M059J (cell line): ENCODE measurements around the gene CMSS1. TPM values are rescaled to one million over a fixed set of nuclear protein-coding genes. Genes with fewer than 3 reads are reported as not detected.
"Not testable (repeated sequence)": the region's sequence is repeated elsewhere in the genome, so short reads cannot be mapped to it uniquely, and the experiment has no call there.

Experiments used
- DNase-seq: peaks from one replicate; pipeline ENCODE4 v3.0.0-alpha.2; 2012; ENCODE audit warnings: low read depth
- total RNA-seq: library from RNA; depleted of rRNA; stranded (reverse); fragments of >200 nt; shearing (Covaris generic); gene quantifications from 2 replicates; pipeline ENCODE4 v1.2.3, GENCODE V29; 2014

Gene CMSS1
- total RNA-seq, 1 experiment from 2014 or later = 49.9 TPM

- DNase-seq = no peak
Measured at GRCh38 chr3:99817047-99817436, 620 bp upstream of the CMSS1 start.

- DNase-seq = no peak
Measured at GRCh38 chr3:99818818-99819217, 1.2 kb downstream of the CMSS1 start.

- no peak for DNase-seq
Measured at GRCh38 chr3:99823723-99824711, 6.4 kb downstream of the CMSS1 start.

GRCh38 chr3:99825004-99825640 is 7.5 kb downstream of the CMSS1 start:
- peak; percentile 80 for DNase-seq

GRCh38 chr3:99829844-99830243 is 12.2 kb downstream of the CMSS1 start:
- no peak for DNase-seq

- DNase-seq = no peak
Measured at GRCh38 chr3:99833617-99834205, 16.0 kb downstream of the CMSS1 start.

GRCh38 chr3:99834211-99834957 is 16.7 kb downstream of the CMSS1 start:
- DNase-seq = no peak

- no peak for DNase-seq
Measured at GRCh38 chr3:99836681-99837080, 19.0 kb downstream of the CMSS1 start.

GRCh38 chr3:99837715-99838114 is 20.1 kb downstream of the CMSS1 start:
- no peak for DNase-seq

- DNase-seq = no peak
Measured at GRCh38 chr3:99838755-99839154, 21.1 kb downstream of the CMSS1 start.

- no peak for DNase-seq
Measured at GRCh38 chr3:99839613-99840012, 22.0 kb downstream of the CMSS1 start.

- not testable (repeated sequence) for DNase-seq
Measured at GRCh38 chr3:99841949-99842348, 24.3 kb downstream of the CMSS1 start.

- DNase-seq = peak; percentile 75
Measured at GRCh38 chr3:99842826-99843589, 25.3 kb downstream of the CMSS1 start.

- DNase-seq = no peak
Measured at GRCh38 chr3:99843590-99844258, 26.1 kb downstream of the CMSS1 start.

GRCh38 chr3:99845331-99845730 is 27.7 kb downstream of the CMSS1 start:
- no peak for DNase-seq

GRCh38 chr3:99845999-99846398 is 28.3 kb downstream of the CMSS1 start:
- no peak for DNase-seq

- peak; percentile 74 for DNase-seq
Measured at GRCh38 chr3:99846477-99847160, 29.0 kb downstream of the CMSS1 start.

- no peak for DNase-seq
Measured at GRCh38 chr3:99848433-99848832, 30.8 kb downstream of the CMSS1 start.

- DNase-seq = no peak
Measured at GRCh38 chr3:99850608-99851007, 32.9 kb downstream of the CMSS1 start.

GRCh38 chr3:99851955-99852354 is 34.3 kb downstream of the CMSS1 start:
- no peak for DNase-seq
